ACC112 (cell line): ENCODE results near the gene ST3GAL5.
"Not testable (repeated sequence)": the region's sequence is repeated elsewhere in the genome, so short reads cannot be mapped to it uniquely, and the experiment has no call there.

Experiments
- H2AFZ ChIP-seq: fragments of 200-600 bp; sonication (generic); one replicate; pipeline ENCODE4 v1.6.0; 2017; ENCODE audit warnings: antibody characterized with exemption, low read length; ENCODE audit not compliant: unreplicated experiment
- H3K27ac ChIP-seq: fragments of 200-600 bp; sonication (generic); 2 replicates; pipeline ENCODE4 v1.5.1; 2014; ENCODE audit warnings: low read depth, mild to moderate bottlenecking, antibody characterized with exemption, low read length, moderate library complexity
- H3K27me3 ChIP-seq: fragments of 200-600 bp; sonication (generic); 2 replicates; pipeline ENCODE4 v1.6.1; 2014; ENCODE audit warnings: mild to moderate bottlenecking, antibody characterized with exemption, low read length, moderate library complexity, mixed read lengths; ENCODE audit not compliant: insufficient read depth
- H3K36me3 ChIP-seq: fragments of 200-600 bp; sonication (generic); 2 replicates; pipeline ENCODE4 v1.6.1; 2016; ENCODE audit warnings: mild to moderate bottlenecking, antibody characterized with exemption, low read length, moderate library complexity, mixed read lengths; ENCODE audit not compliant: insufficient read depth
- H3K4me1 ChIP-seq: fragments of 200-600 bp; sonication (generic); one replicate; pipeline ENCODE4 v1.6.1; 2016; ENCODE audit warnings: low read length, mixed read lengths; ENCODE audit not compliant: insufficient read depth, unreplicated experiment, control insufficient read depth
- H3K4me3 ChIP-seq: fragments of 200-600 bp; sonication (generic); 2 replicates; pipeline ENCODE4 v1.5.1; 2014; ENCODE audit warnings: mild to moderate bottlenecking, low read depth, low read length
- H3K79me2 ChIP-seq: fragments of 200-600 bp; sonication (generic); one replicate; pipeline ENCODE4 v1.6.0; 2016; ENCODE audit warnings: low read length; ENCODE audit not compliant: control insufficient read depth, unreplicated experiment, insufficient read depth

Gene ST3GAL5

DNA sequence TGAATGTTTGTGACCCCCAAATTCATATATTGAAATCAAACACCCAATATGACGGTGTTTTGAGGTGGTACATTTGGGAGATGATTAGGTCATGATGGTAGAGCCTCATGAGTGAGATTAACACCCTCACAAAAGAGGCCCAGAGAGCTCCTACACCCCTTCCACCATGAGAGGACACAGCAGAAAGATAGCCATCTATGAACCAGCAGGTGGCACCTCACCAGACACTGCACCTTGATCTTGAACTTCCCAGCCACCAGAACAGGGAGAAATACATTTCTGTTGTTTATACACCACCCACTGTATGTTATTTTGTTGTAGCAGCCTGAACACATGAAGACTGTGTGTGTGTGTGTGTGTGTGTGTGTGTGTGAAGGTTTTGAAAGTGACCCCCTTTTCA, 58.1 kb downstream of the ST3GAL5 start:
- Histone ChIP-seq H2AFZ (no peak overlapping the region), H3K36me3 (no peaks in the 10 kb centered on the region), H3K27ac (no peak overlapping the region), H3K27me3 (no peaks in the 10 kb centered on the region), H3K4me3 (no peak overlapping the region), H3K4me1 (no peaks in the 10 kb centered on the region), H3K79me2 (no peaks in the 10 kb centered on the region)

- H3K36me3 ChIP-seq: not testable (repeated sequence)
Measured at GRCh38 chr2:85829394-85829793, 59.4 kb downstream of the ST3GAL5 start.

DNA sequence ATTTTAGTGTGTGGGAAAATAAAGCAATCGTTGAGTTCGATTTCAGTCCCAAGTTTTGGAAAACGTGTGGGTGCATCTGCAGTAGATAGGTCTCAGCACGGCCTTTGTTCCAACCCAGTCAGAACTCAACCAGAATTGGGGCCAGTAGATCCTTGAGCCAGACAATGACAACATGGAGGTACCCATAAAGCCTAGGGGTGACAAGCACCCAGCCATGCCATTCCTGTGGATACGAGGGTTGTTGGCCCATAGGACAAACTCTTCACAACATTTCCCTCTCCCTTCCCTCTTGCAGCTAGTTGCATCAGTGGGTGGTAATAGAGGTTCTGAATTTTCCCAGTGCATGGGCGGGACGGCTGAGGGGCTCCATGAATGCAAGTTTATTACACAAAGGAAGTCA, 60.1 kb downstream of the ST3GAL5 start:
- Histone ChIP-seq H3K27ac (no peak overlapping the region), H3K79me2 (no peaks in the 10 kb centered on the region), H3K36me3 (no peaks in the 10 kb centered on the region), H3K27me3 (no peaks in the 10 kb centered on the region), H2AFZ (no peak overlapping the region), H3K4me1 (no peaks in the 10 kb centered on the region), H3K4me3 (no peak overlapping the region)

More at GRCh38 chr2:85829394-85829793, 59.4 kb downstream of the ST3GAL5 start:
- H3K4me1 ChIP-seq, H3K79me2 ChIP-seq, H3K4me3 ChIP-seq, H3K27ac ChIP-seq, H3K27me3 ChIP-seq, H2AFZ ChIP-seq: not testable (repeated sequence)

- H3K36me3 ChIP-seq: no peaks in the 10 kb centered on the region
- H3K4me1 ChIP-seq: no peaks in the 10 kb centered on the region
- H3K27ac ChIP-seq: no peak overlapping the region
- H3K27me3 ChIP-seq: no peaks in the 10 kb centered on the region
- peak overlapping the region; percentile 65 for H3K4me3 ChIP-seq
- no peaks in the 10 kb centered on the region for H3K79me2 ChIP-seq
- H2AFZ ChIP-seq: peak overlapping the region; percentile 27
Measured at GRCh38 chr2:85827879-85828569, 60.8 kb downstream of the ST3GAL5 start.

GRCh38 chr2:85826990-85827878, 61.6 kb downstream of the ST3GAL5 start:
- peak overlapping the region; percentile 27 for H2AFZ ChIP-seq
- H3K4me3 ChIP-seq: peak overlapping the region; percentile 65
- H3K27me3 ChIP-seq: no peaks in the 10 kb centered on the region
- H3K4me1 ChIP-seq: no peaks in the 10 kb centered on the region
- no peak overlapping the region for H3K27ac ChIP-seq
- no peaks in the 10 kb centered on the region for H3K79me2 ChIP-seq
- no peaks in the 10 kb centered on the region for H3K36me3 ChIP-seq

- Histone ChIP-seq H2AFZ (no peak overlapping the region), H3K79me2 (no peaks in the 10 kb centered on the region), H3K27me3 (0 out of 2 replicates have a peak, but pooled peaks cover 3% of the 10 kb centered on the region), H3K4me1 (no peaks in the 10 kb centered on the region), H3K4me3 (no peak overlapping the region), H3K36me3 (no peaks in the 10 kb centered on the region), H3K27ac (no peak overlapping the region)
Measured at GRCh38 chr2:85823951-85824350, 64.8 kb downstream of the ST3GAL5 start.

GRCh38 chr2:85822766-85823165, 66.0 kb downstream of the ST3GAL5 start:
- Histone ChIP-seq H3K4me3 (no peak overlapping the region), H2AFZ (no peak overlapping the region), H3K79me2 (no peaks in the 10 kb centered on the region), H3K27me3 (0 out of 2 replicates have a peak, but pooled peaks cover 3% of the 10 kb centered on the region), H3K4me1 (no peaks in the 10 kb centered on the region), H3K36me3 (no peaks in the 10 kb centered on the region), H3K27ac (no peak overlapping the region)

DNA sequence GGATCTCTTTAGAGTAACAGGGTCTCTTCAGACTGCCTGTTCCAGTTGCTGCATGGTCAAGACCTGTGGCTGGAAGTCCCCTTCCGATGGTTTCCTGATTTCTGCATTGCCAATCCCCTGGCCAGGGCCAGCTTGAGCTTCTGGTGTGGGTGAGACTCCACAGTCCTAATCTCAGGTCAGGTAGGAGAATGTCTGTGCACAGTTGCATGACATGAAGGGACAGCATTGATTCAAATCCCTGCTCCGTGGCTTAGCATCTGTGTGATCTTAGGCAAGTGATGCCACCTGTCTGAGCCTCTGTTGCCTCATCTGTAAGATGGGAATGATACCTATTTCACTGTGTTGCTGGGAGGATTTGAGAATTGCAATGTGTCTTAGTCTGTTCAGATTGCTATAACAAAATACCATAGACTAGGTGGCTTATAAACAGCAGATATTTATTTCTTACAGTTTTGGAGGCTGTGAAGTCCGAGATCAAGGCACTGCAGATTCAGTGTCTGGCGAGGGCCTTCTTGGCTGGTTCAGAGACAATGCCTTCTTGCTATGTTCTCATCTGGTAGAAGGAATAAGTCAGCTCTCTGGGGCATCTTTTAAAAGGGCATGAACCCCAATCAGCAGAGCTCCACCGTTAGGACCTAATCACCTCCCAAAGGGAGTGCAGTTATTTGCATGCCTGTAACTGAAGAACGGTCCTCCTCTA, 68.8 kb downstream of the ST3GAL5 start:
- H3K4me1 ChIP-seq: no peaks in the 10 kb centered on the region
- no peak overlapping the region for H2AFZ ChIP-seq
- no peak overlapping the region for H3K27ac ChIP-seq
- H3K27me3 ChIP-seq: 0 out of 2 replicates have a peak, but pooled peaks cover 3% of the 10 kb centered on the region
- H3K4me3 ChIP-seq: no peak overlapping the region
- H3K36me3 ChIP-seq: no peaks in the 10 kb centered on the region
- H3K79me2 ChIP-seq: no peaks in the 10 kb centered on the region

GRCh38 chr2:85814802-85815550, 73.8 kb downstream of the ST3GAL5 start:
- H3K79me2 ChIP-seq: no peaks in the 10 kb centered on the region

More at GRCh38 chr2:85814802-85815550, 73.8 kb downstream of the ST3GAL5 start:
- Histone ChIP-seq H3K27me3 (no peaks in the 10 kb centered on the region), H3K36me3 (no peaks in the 10 kb centered on the region), H2AFZ (no peak overlapping the region), H3K27ac (no peak overlapping the region), H3K4me3 (no peak overlapping the region), H3K4me1 (peaks cover 10% of the 10 kb centered on the region)
